Motor neuron (in vitro differentiated cells): ENCODE data around the gene NME4. TPM values are rescaled to one million over a fixed set of nuclear protein-coding genes. Genes with fewer than 3 reads are reported as not detected.

ENCODE experiments used
- ATAC-seq, 8 experiments: fragments of 200-7000 bp; cut with Tn5 transposase; replicated peaks in 6 of 8; 2 replicates each; pipeline ENCODE4 v1.8.0; 2021; ENCODE audit warnings: mild to moderate bottlenecking in 8 of 8, moderate library complexity in 8 of 8
- H3K27ac ChIP-seq, 2 donors: fragments of 250-450 bp; sonication (Bioruptor Pico); 2 replicates each; pipeline ENCODE4 v1.9.0; 2021; ENCODE audit warnings: antibody characterized with exemption in 2 of 2, mild to moderate bottlenecking in 2 of 2, moderate library complexity in 1 of 2
- H3K4me1 ChIP-seq, 2 donors: fragments of 250-450 bp; sonication (Bioruptor Pico); replicated peaks in 1 of 2; 2 replicates each; pipeline ENCODE4 v1.6.1; 2021; ENCODE audit warnings: antibody characterized with exemption in 2 of 2, mild to moderate bottlenecking in 2 of 2, moderate library complexity in 1 of 2
- H3K4me3 ChIP-seq, 5 donors: fragments of 250-450 bp; sonication (Bioruptor Pico); 2 replicates each; pipeline ENCODE4 v1.9.0; 2021; ENCODE audit warnings: antibody characterized with exemption in 5 of 5, mild to moderate bottlenecking in 5 of 5, moderate library complexity in 4 of 5
- WGBS, 10 experiments: fragments of 450-650 bp; shearing (Covaris generic); methylation state at CpG; one replicate each; pipeline ENCODE4 v1.0.0; 2022; 5-methylcytosine and 5-hydroxymethylcytosine counted together
- in situ Hi-C, 9 experiments: fragments of 400-800 bp; cut with MboI; loops; one replicate each; pipeline ENCODE4 v1.15.0; 2021; ENCODE audit warnings: low sequenced_read_pairs in 9 of 9, low pct_unique_long_range_greater_than_20kb in 2 of 9; ENCODE audit not compliant: unreplicated experiment in 9 of 9
- total RNA-seq, 8 experiments: library from RNA; unstranded; fragments of 300-600 nt; gene quantifications; 2 replicates each; pipeline versions ENCODE4 v1.2.3 to v1.2.4, GENCODE V29; 2022

The NME4 gene
- total RNA-seq, 8 experiments from 2014 or later = 24.9 to 88.9 (median 54.0) TPM

DNA sequence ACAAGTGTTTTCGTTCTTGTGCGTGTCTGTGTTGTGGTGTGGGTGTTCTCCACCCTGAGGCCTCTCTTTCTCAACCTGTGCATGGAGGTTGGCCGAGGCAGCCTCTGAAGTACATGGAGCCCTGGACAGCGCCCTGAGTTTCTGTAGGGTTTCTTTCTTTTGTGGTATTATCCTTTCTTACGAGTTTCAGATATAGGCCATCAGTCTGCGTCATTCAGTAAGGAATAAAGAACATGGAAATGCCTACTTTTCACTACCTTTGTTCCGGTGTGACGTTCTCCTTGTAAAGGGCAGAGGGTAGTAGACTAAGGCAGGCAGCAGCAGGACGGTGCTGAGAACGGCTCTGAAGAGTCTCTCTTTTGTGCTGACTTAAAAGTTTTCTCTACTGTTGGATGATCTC, 47.0 kb downstream of the NME4 start:
- H3K4me3 ChIP-seq = no peak overlapping the region
- peak overlapping the region in 1 of 2 donors; percentile 18 for H3K27ac ChIP-seq
- peaks cover 3 to 8% of the 10 kb centered on the region in 2 donors for H3K4me1 ChIP-seq
- WGBS, 10 experiments = 43 to 100% (median 72%) methylated on average over 1 to 10 of the region's 10 CpGs
- in situ Hi-C loops = no loop called here
- ATAC-seq = no peak

DNA sequence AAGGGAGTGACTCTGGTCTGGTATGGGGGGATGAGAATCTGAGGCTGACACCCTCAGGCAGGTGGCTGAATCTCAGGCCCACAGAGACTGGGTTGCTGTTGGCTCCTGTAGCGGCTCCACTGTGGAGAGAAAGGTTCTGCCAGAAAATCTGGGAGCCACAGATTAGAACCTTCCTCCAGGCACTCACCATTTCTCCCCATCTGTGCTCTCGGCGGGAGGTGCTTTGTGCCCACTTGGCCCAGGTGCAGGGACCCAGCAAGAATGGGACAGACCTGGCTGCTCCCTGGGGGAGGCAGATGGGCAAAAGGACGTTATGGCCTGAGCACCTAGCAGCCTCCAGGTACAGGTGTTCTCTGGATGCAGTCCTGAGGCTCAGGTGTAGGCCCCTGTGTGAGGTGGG, 48.6 kb downstream of the NME4 start:
- no peak for ATAC-seq
- H3K4me3 ChIP-seq = no peak overlapping the region
- in situ Hi-C loops = no loop called here
- H3K27ac ChIP-seq = no peak overlapping the region
- 100% methylated on average over 1 of the region's 4 CpGs; no CpG with 5 or more reads in 6 of the 10 experiments for WGBS, 10 experiments
- H3K4me1 ChIP-seq = peaks cover 3 to 12% of the 10 kb centered on the region in 2 donors

Other genes starting within 250 kb of the NME4 start
- gene HBZ, start 244.6 kb upstream of the NME4 start, total RNA-seq = not detected
- gene HBM, start 231.2 kb upstream of the NME4 start, total RNA-seq = not detected
- gene HBA2, start 224.3 kb upstream of the NME4 start, total RNA-seq = 1 to 10 TPM in 2 of 8 experiments, under 1 TPM in 1, not detected in 5; 0.92 to 3.2 (median 1.1) TPM
- 1 to 10 TPM in 3 of 8 experiments, not detected in 5; 2.2 to 6.5 (median 3.1) TPM for gene HBA1, start 220.5 kb upstream of the NME4 start, total RNA-seq
- 1 to 10 TPM in 6 of 8 experiments, not detected in 2; 1.3 to 8.8 (median 5.2) TPM for gene HBQ1, start 216.7 kb upstream of the NME4 start, total RNA-seq
- 100 to 1,000 TPM in 3 of 8 experiments, 10 to 100 TPM in 5; 75.5 to 188 (median 90.9) TPM for gene LUC7L, start 167.8 kb upstream of the NME4 start, total RNA-seq
- gene FAM234A, start 162.4 kb upstream of the NME4 start, total RNA-seq = 100 to 1,000 TPM in 1 of 8 experiments, 10 to 100 TPM in 7; 23.1 to 101 (median 50.5) TPM
- gene RGS11, start 121.3 kb upstream of the NME4 start, total RNA-seq = 10 to 100 TPM in 1 of 8 experiments, 1 to 10 TPM in 4, under 1 TPM in 3; 0.22 to 12.5 (median 1.7) TPM
- 10 to 100 TPM in 4 of 8 experiments, 1 to 10 TPM in 2, under 1 TPM in 2; 0.25 to 55.2 (median 8.5) TPM for gene ARHGDIG, start 116.6 kb upstream of the NME4 start, total RNA-seq
- 10 to 100 TPM in 3 of 8 experiments, 1 to 10 TPM in 2, under 1 TPM in 1, not detected in 2; 0.35 to 18.5 (median 9.1) TPM for gene PDIA2, start 114.0 kb upstream of the NME4 start, total RNA-seq
- gene AXIN1, start 44.5 kb upstream of the NME4 start, total RNA-seq = 10 to 100 TPM; 10.3 to 21.6 (median 15.9) TPM
- gene MRPL28, start 26.7 kb upstream of the NME4 start, total RNA-seq = 100 to 1,000 TPM in 1 of 8 experiments, 10 to 100 TPM in 7; 57.8 to 117 (median 82.2) TPM
- 10 to 100 TPM; 19.2 to 82.1 (median 25.3) TPM for gene PGAP6, start 15.2 kb upstream of the NME4 start, total RNA-seq
- gene DECR2, start 4.7 kb downstream of the NME4 start, total RNA-seq = 10 to 100 TPM in 6 of 8 experiments, 1 to 10 TPM in 2; 7.1 to 24.2 (median 11.8) TPM
- 10 to 100 TPM; 13.6 to 32.6 (median 25.2) TPM for gene RAB11FIP3, start 28.4 kb downstream of the NME4 start, total RNA-seq
- gene CAPN15, start 130.5 kb downstream of the NME4 start, total RNA-seq = 10 to 100 TPM in 4 of 8 experiments, 1 to 10 TPM in 4; 7.1 to 46.4 (median 12.7) TPM
- gene PRR35, start 163.2 kb downstream of the NME4 start, total RNA-seq = under 1 TPM in 5 of 8 experiments, not detected in 3; 0.05 to 0.85 (median 0.24) TPM
- gene NHLRC4, start 169.8 kb downstream of the NME4 start, total RNA-seq = 1 to 10 TPM in 5 of 8 experiments, under 1 TPM in 3; 0.33 to 2.2 (median 1.0) TPM
- 10 to 100 TPM; 17.0 to 56.1 (median 26.0) TPM for gene PIGQ, start 172.8 kb downstream of the NME4 start, total RNA-seq
- gene RAB40C, start 192.9 kb downstream of the NME4 start, total RNA-seq = 10 to 100 TPM in 7 of 8 experiments, 1 to 10 TPM in 1; 9.3 to 23.8 (median 17.1) TPM
- gene WFIKKN1, start 233.8 kb downstream of the NME4 start, total RNA-seq = 1 to 10 TPM in 2 of 8 experiments, under 1 TPM in 6; 0.14 to 9.0 (median 0.54) TPM
- gene METTL26, start 239.1 kb downstream of the NME4 start, total RNA-seq = 10 to 100 TPM; 52.5 to 97.9 (median 66.7) TPM
- 10 to 100 TPM; 10.3 to 58.8 (median 31.3) TPM for gene MCRIP2, start 244.6 kb downstream of the NME4 start, total RNA-seq